Trophoblast cell (in vitro differentiated cells and primary cell): Measurements from ENCODE around the gene PALM2AKAP2.

ENCODE experiments used
- DNase-seq, 2 donors: peaks; one replicate each; pipeline ENCODE4 v3.0.0-alpha.2; 2016
- H2AFZ ChIP-seq: 2 replicates; pipeline ENCODE4 v1.6.1; 2013; ENCODE audit warnings: low read length, moderate library complexity, mild to moderate bottlenecking; ENCODE audit not compliant: insufficient read depth, poor library complexity
- H2AK5ac ChIP-seq: 2 replicates; pipeline ENCODE4 v1.6.1; 2013; ENCODE audit warnings: mild to moderate bottlenecking, low read length
- H2BK120ac ChIP-seq: 2 replicates; pipeline ENCODE4 v1.6.1; 2013; ENCODE audit warnings: low read length, mild to moderate bottlenecking, moderate library complexity; ENCODE audit not compliant: insufficient read depth, poor library complexity
- H2BK12ac ChIP-seq: 2 replicates; pipeline ENCODE4 v1.6.1; 2013; ENCODE audit warnings: mild to moderate bottlenecking, low read length, moderate library complexity
- H2BK5ac ChIP-seq: 2 replicates; pipeline ENCODE4 v1.6.1; 2013; ENCODE audit warnings: low read length, low read depth, moderate library complexity, mild to moderate bottlenecking; ENCODE audit not compliant: poor library complexity
- H3K14ac ChIP-seq: 2 replicates; pipeline ENCODE4 v1.6.1; 2013; ENCODE audit warnings: mild to moderate bottlenecking, low read length
- H3K18ac ChIP-seq: 2 replicates; pipeline ENCODE4 v1.6.1; 2013; ENCODE audit warnings: mild to moderate bottlenecking, low read length
- H3K23ac ChIP-seq: 2 replicates; pipeline ENCODE4 v1.6.1; 2013; ENCODE audit warnings: low read length
- H3K27ac ChIP-seq: 2 replicates; pipeline ENCODE4 v1.5.1; 2013; ENCODE audit warnings: low read depth, mild to moderate bottlenecking, inconsistent platforms, low read length, moderate library complexity
- H3K27me3 ChIP-seq: 2 replicates; pipeline ENCODE4 v1.6.1; 2013; ENCODE audit warnings: inconsistent platforms, mild to moderate bottlenecking, low read length, moderate library complexity; ENCODE audit not compliant: insufficient read depth
- H3K36me3 ChIP-seq, 2 experiments: 1 replicate in 1 of 2; 2 replicates in 1 of 2; pipeline ENCODE4 v1.6.1; 2013; ENCODE audit warnings: low read length in 2 of 2, mild to moderate bottlenecking in 2 of 2, moderate library complexity in 1 of 2; ENCODE audit not compliant: insufficient read depth in 2 of 2, control insufficient read depth in 1 of 2
- H3K4ac ChIP-seq: 2 replicates; pipeline ENCODE4 v1.6.1; 2013; ENCODE audit warnings: low read depth, mild to moderate bottlenecking, low read length, moderate library complexity
- H3K4me1 ChIP-seq, 2 experiments: 1 replicate in 1 of 2; 2 replicates in 1 of 2; pipeline ENCODE4 v1.6.1; 2013; ENCODE audit warnings: low read length in 2 of 2, mild to moderate bottlenecking in 2 of 2, moderate library complexity in 1 of 2; ENCODE audit not compliant: insufficient read depth in 2 of 2, control insufficient read depth in 1 of 2
- H3K4me2 ChIP-seq: 2 replicates; pipeline ENCODE4 v1.6.1; 2013; ENCODE audit warnings: inconsistent platforms, mild to moderate bottlenecking, low read length, moderate library complexity
- H3K4me3 ChIP-seq: 2 replicates; pipeline ENCODE4 v1.5.1; 2013; ENCODE audit warnings: mild to moderate bottlenecking, low read depth, low read length, inconsistent platforms
- H3K79me1 ChIP-seq: one replicate; pipeline ENCODE4 v1.6.1; 2013; ENCODE audit warnings: low read length
- H3K79me2 ChIP-seq: 2 replicates; pipeline ENCODE4 v1.6.1; 2013; ENCODE audit warnings: low read length, mild to moderate bottlenecking; ENCODE audit not compliant: control insufficient read depth, insufficient read depth, poor library complexity
- H3K9ac ChIP-seq: 2 replicates; pipeline ENCODE4 v1.6.1; 2013; ENCODE audit warnings: mild to moderate bottlenecking, low read length
- H3K9me3 ChIP-seq: 2 replicates; pipeline ENCODE4 v1.6.1; 2013; ENCODE audit warnings: low read depth, mild to moderate bottlenecking, control low read depth, inconsistent platforms, low read length; ENCODE audit not compliant: insufficient read depth
- H4K12ac ChIP-seq: 2 replicates; pipeline ENCODE4 v1.6.1; 2013; ENCODE audit warnings: low read depth, mild to moderate bottlenecking, low read length, moderate library complexity
- H4K8ac ChIP-seq: 2 replicates; pipeline ENCODE4 v1.6.1; 2013; ENCODE audit warnings: low read depth, mild to moderate bottlenecking, low read length, moderate library complexity
- H4K91ac ChIP-seq: one replicate; pipeline ENCODE4 v1.6.1; 2013; ENCODE audit warnings: low read depth, mild to moderate bottlenecking, low read length, moderate library complexity
- WGBS: extraction: QIAGEN DNeasy Blood & Tissue Kit; methylation state at CpG from one replicate; pipeline ENCODE4 v1.1.7; 2013; ENCODE audit warnings: missing lambda C conversion rate; ENCODE audit not compliant: insufficient read length, insufficient coverage; ENCODE audit errors: extremely low coverage; 5-methylcytosine and 5-hydroxymethylcytosine counted together

The PALM2AKAP2 gene

GRCh38 chr9:109799141-109799540, 19.1 kb downstream of the PALM2AKAP2 start:
- Histone ChIP-seq H3K36me3 (no peaks in the 10 kb centered on the region), H3K23ac (no peak overlapping the region), H3K18ac (peak overlapping the region; percentile 67), H3K79me1 (peaks cover 12% of the 10 kb centered on the region), H2BK12ac (peak overlapping the region; percentile 55), H4K8ac (no peak overlapping the region), H3K4me3 (no peak overlapping the region), H3K27me3 (no peaks in the 10 kb centered on the region), H3K14ac (no peak overlapping the region), H3K4me1 (peaks cover 15 to 19% of the 10 kb centered on the region in 2 experiments), H3K9ac (no peak overlapping the region), H3K27ac (peak overlapping the region; percentile 35), H4K91ac (peak overlapping the region; percentile 15), H3K4me2 (no peak overlapping the region), H3K4ac (peak overlapping the region; percentile 7), H4K12ac (no peak overlapping the region), H2BK5ac (no peak overlapping the region), H3K9me3 (no peaks in the 10 kb centered on the region), H3K79me2 (peaks cover 3% of the 10 kb centered on the region), H2AFZ (peak overlapping the region; percentile 8), H2AK5ac (peak overlapping the region; percentile 23), H2BK120ac (peak overlapping the region; percentile 5)
- no peak for DNase-seq
- WGBS, result no CpG with 5 or more reads among the region's 3 CpGs

GRCh38 chr9:109799792-109800191, 19.8 kb downstream of the PALM2AKAP2 start:
- Histone ChIP-seq H4K8ac (no peak overlapping the region), H2BK12ac (no peak overlapping the region), H3K79me1 (peaks cover 9% of the 10 kb centered on the region), H2AFZ (no peak overlapping the region), H3K18ac (no peak overlapping the region), H3K4me1 (peaks cover 10 to 14% of the 10 kb centered on the region in 2 experiments), H4K12ac (no peak overlapping the region), H2BK120ac (no peak overlapping the region), H3K4ac (no peak overlapping the region), H3K14ac (no peak overlapping the region), H3K4me3 (no peak overlapping the region), H3K27me3 (no peaks in the 10 kb centered on the region), H3K79me2 (peaks cover 3% of the 10 kb centered on the region), H3K27ac (peak overlapping the region; percentile 35), H3K9me3 (no peaks in the 10 kb centered on the region), H3K9ac (no peak overlapping the region), H2AK5ac (no peak overlapping the region), H4K91ac (no peak overlapping the region), H2BK5ac (no peak overlapping the region), H3K23ac (no peak overlapping the region), H3K36me3 (no peaks in the 10 kb centered on the region), H3K4me2 (no peak overlapping the region)
- no CpG with 5 or more reads among the region's 2 CpGs for WGBS
- no peak for DNase-seq

GRCh38 chr9:109801484-109801883, 21.5 kb downstream of the PALM2AKAP2 start:
- Histone ChIP-seq H4K91ac (no peak overlapping the region), H3K79me1 (peaks cover 5% of the 10 kb centered on the region), H3K27me3 (no peaks in the 10 kb centered on the region), H4K8ac (no peak overlapping the region), H2BK5ac (no peak overlapping the region), H2AFZ (no peak overlapping the region), H3K23ac (no peak overlapping the region), H3K4me2 (no peak overlapping the region), H3K9ac (no peak overlapping the region), H3K27ac (no peak overlapping the region), H3K36me3 (no peaks in the 10 kb centered on the region), H4K12ac (no peak overlapping the region), H2BK120ac (no peak overlapping the region), H3K4me3 (no peak overlapping the region), H3K79me2 (no peaks in the 10 kb centered on the region), H3K14ac (no peak overlapping the region), H2AK5ac (no peak overlapping the region), H3K4ac (no peak overlapping the region), H3K18ac (peak overlapping the region; percentile 46), H3K9me3 (no peaks in the 10 kb centered on the region), H3K4me1 (peaks cover 8 to 9% of the 10 kb centered on the region in 2 experiments), H2BK12ac (no peak overlapping the region)
- no CpG with 5 or more reads among the region's 1 CpG for WGBS
- no peak for DNase-seq

- WGBS, result no CpG with 5 or more reads among the region's 1 CpG
- Histone ChIP-seq H3K79me1 (peaks cover 5% of the 10 kb centered on the region), H4K91ac (no peak overlapping the region), H2AK5ac (no peak overlapping the region), H4K12ac (no peak overlapping the region), H3K9me3 (no peaks in the 10 kb centered on the region), H3K14ac (no peak overlapping the region), H3K18ac (no peak overlapping the region), H3K4me1 (peaks cover 8 to 9% of the 10 kb centered on the region in 2 experiments), H3K79me2 (no peaks in the 10 kb centered on the region), H2BK12ac (no peak overlapping the region), H3K4ac (no peak overlapping the region), H3K4me2 (no peak overlapping the region), H2BK120ac (no peak overlapping the region), H4K8ac (no peak overlapping the region), H2BK5ac (no peak overlapping the region), H3K27ac (no peak overlapping the region), H3K27me3 (no peaks in the 10 kb centered on the region), H3K9ac (no peak overlapping the region), H3K23ac (no peak overlapping the region), H3K36me3 (no peaks in the 10 kb centered on the region), H2AFZ (no peak overlapping the region), H3K4me3 (no peak overlapping the region)
- peak; percentile 66 to 80 for DNase-seq
Measured at GRCh38 chr9:109802491-109802890, 22.5 kb downstream of the PALM2AKAP2 start.
